HepG2 (cell line): ENCODE measurements around the gene RAD51D. TPM values are rescaled to one million over a fixed set of nuclear protein-coding genes. Genes with fewer than 3 reads are reported as not detected.
A peak's percentile ranks its signal among the peaks of the same experiment; 100 is the strongest.

Experiments
- ARNTL ChIP-seq: sonication (generic); formaldehyde crosslinking; IDR thresholded peaks from 2 replicates; pipeline ENCODE4 v1.4.0; 2020; ENCODE audit warnings: mild to moderate bottlenecking, missing genetic modification reagents
- FOXP1 ChIP-seq, 2 experiments: fragments of 450-650 bp in 1 of 2; IDR thresholded peaks; 2 replicates each; pipeline ENCODE4 v1.6.1; 2017 to 2018; ENCODE audit warnings: antibody characterized with exemption in 1 of 2
- GATAD2A ChIP-seq: IDR thresholded peaks from 2 replicates; pipeline ENCODE4 v1.6.1; 2016
- HINFP ChIP-seq: sonication (generic); formaldehyde crosslinking; IDR thresholded peaks from 2 replicates; pipeline ENCODE4 v1.4.0; 2020; ENCODE audit warnings: low read depth, mild to moderate bottlenecking, missing genetic modification reagents
- HNF4G ChIP-seq, 2 experiments: sonication (generic) in 1 of 2; formaldehyde crosslinking in 1 of 2; IDR thresholded peaks; 2 replicates each; pipeline versions ENCODE4 v1.4.0 to v1.6.1; 2011 to 2020; ENCODE audit warnings: borderline replicate concordance in 2 of 2, low read depth in 2 of 2, mild to moderate bottlenecking in 2 of 2, low read length in 1 of 2, missing genetic modification reagents in 1 of 2, moderate library complexity in 1 of 2
- KDM6A ChIP-seq: IDR thresholded peaks from 2 replicates; pipeline ENCODE4 v1.6.1; 2016; ENCODE audit warnings: low read depth
- MTA3 ChIP-seq: sonication (generic); formaldehyde crosslinking; IDR thresholded peaks from 2 replicates; pipeline ENCODE4 v1.4.0; 2020; ENCODE audit warnings: missing genetic modification reagents
- PRDM15 ChIP-seq: sonication (generic); formaldehyde crosslinking; IDR thresholded peaks from 2 replicates; pipeline ENCODE4 v1.4.0; 2020; ENCODE audit warnings: missing genetic modification reagents
- ZNF331 ChIP-seq: sonication (generic); formaldehyde crosslinking; IDR thresholded peaks from 2 replicates; pipeline ENCODE4 v1.4.0; 2020; ENCODE audit warnings: missing genetic modification reagents
- ZSCAN29 ChIP-seq: sonication (generic); formaldehyde crosslinking; conservative IDR thresholded peaks from 2 replicates; pipeline ENCODE4 v1.4.0; 2020; ENCODE audit warnings: mild to moderate bottlenecking, missing genetic modification reagents
- polyA plus RNA-seq, 8 experiments: library from polyadenylated mRNA; depleted of rRNA in 3 of 8; stranded (reverse) in 7 of 8; unstranded in 1 of 8; fragments of >200 nt; fragmentation: Illumina TruSeq in 4 of 8; extraction: Trizol in 4 of 8; gene quantifications; 2 replicates each; pipeline versions ENCODE4 v1.2.1 to v1.2.3, GENCODE V29; 2011 to 2016; ENCODE audit warnings: low read depth in 4 of 8, missing spikeins in 1 of 8, mixed read lengths in 1 of 8; ENCODE audit not compliant: insufficient read depth in 1 of 8
- total RNA-seq, 5 experiments: library from RNA; depleted of rRNA; stranded (reverse); fragments of >200 nt; fragmentation: Illumina TruSeq; extraction: Trizol; gene quantifications; 2 replicates each; pipeline ENCODE4 v1.2.3, GENCODE V29; 2016; ENCODE audit warnings: low read depth in 1 of 5
- TF ChIP-seq, protein P1 (sequence below): sonication (generic); formaldehyde crosslinking; IDR thresholded peaks from 2 replicates; pipeline ENCODE4 v1.4.0; 2020; ENCODE audit warnings: missing genetic modification reagents
- TF ChIP-seq, protein P2 (sequence below): sonication (generic); formaldehyde crosslinking; conservative IDR thresholded peaks from 2 replicates; pipeline ENCODE4 v1.4.0; 2020; ENCODE audit warnings: mild to moderate bottlenecking, missing genetic modification reagents, moderate library complexity

The RAD51D gene
- total and polyA plus RNA-seq, 2 of the 13 experiments (the other 11 are each of a cell fraction or from before 2014, with no cell fraction given): 6.7 to 13.1 TPM

- TF ChIP-seq FOXP1 (IDR thresholded peaks at IDR 0.05) (no peak), FOXP1 (CRISPR knock-in tag; IDR thresholded peaks at IDR 0.05) (0 out of 2 replicates have a peak, but pooled peaks have one; percentile 15), ZSCAN29 (CRISPR knock-in tag) (no peak; the same call in 1 of the 2 replicates), GATAD2A (peak; percentile 61), MTA3 (no peak), PRDM15 (CRISPR knock-in tag) (no peak), KDM6A (CRISPR knock-in tag) (peak; percentile 60; the same call in 1 of the 2 replicates), ZNF331 (CRISPR knock-in tag) (0 out of 2 replicates have a peak, but pooled peaks have one; percentile 19), HNF4G (IDR thresholded peaks at IDR 0.05; ENCODE audit: borderline replicate concordance, low read depth, low read length) (peak; percentile 38; the same call in 1 of the 2 replicates), HNF4G (CRISPR knock-in tag; IDR thresholded peaks at IDR 0.05; ENCODE audit: borderline replicate concordance, low read depth) (no peak), ARNTL (CRISPR knock-in tag) (no peak), HINFP (no peak)
- TF ChIP-seq, protein P1, sequence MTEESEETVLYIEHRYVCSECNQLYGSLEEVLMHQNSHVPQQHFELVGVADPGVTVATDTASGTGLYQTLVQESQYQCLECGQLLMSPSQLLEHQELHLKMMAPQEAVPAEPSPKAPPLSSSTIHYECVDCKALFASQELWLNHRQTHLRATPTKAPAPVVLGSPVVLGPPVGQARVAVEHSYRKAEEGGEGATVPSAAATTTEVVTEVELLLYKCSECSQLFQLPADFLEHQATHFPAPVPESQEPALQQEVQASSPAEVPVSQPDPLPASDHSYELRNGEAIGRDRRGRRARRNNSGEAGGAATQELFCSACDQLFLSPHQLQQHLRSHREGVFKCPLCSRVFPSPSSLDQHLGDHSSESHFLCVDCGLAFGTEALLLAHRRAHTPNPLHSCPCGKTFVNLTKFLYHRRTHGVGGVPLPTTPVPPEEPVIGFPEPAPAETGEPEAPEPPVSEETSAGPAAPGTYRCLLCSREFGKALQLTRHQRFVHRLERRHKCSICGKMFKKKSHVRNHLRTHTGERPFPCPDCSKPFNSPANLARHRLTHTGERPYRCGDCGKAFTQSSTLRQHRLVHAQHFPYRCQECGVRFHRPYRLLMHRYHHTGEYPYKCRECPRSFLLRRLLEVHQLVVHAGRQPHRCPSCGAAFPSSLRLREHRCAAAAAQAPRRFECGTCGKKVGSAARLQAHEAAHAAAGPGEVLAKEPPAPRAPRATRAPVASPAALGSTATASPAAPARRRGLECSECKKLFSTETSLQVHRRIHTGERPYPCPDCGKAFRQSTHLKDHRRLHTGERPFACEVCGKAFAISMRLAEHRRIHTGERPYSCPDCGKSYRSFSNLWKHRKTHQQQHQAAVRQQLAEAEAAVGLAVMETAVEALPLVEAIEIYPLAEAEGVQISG (CRISPR knock-in tag): no peak
- TF ChIP-seq, protein P2, sequence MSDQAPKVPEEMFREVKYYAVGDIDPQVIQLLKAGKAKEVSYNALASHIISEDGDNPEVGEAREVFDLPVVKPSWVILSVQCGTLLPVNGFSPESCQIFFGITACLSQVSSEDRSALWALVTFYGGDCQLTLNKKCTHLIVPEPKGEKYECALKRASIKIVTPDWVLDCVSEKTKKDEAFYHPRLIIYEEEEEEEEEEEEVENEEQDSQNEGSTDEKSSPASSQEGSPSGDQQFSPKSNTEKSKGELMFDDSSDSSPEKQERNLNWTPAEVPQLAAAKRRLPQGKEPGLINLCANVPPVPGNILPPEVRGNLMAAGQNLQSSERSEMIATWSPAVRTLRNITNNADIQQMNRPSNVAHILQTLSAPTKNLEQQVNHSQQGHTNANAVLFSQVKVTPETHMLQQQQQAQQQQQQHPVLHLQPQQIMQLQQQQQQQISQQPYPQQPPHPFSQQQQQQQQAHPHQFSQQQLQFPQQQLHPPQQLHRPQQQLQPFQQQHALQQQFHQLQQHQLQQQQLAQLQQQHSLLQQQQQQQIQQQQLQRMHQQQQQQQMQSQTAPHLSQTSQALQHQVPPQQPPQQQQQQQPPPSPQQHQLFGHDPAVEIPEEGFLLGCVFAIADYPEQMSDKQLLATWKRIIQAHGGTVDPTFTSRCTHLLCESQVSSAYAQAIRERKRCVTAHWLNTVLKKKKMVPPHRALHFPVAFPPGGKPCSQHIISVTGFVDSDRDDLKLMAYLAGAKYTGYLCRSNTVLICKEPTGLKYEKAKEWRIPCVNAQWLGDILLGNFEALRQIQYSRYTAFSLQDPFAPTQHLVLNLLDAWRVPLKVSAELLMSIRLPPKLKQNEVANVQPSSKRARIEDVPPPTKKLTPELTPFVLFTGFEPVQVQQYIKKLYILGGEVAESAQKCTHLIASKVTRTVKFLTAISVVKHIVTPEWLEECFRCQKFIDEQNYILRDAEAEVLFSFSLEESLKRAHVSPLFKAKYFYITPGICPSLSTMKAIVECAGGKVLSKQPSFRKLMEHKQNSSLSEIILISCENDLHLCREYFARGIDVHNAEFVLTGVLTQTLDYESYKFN (CRISPR knock-in tag): peak; percentile 82; the same call in 1 of the 2 replicates
Observed at GRCh38 chr17:35074711-35075707, 44.7 kb downstream of the RAD51D start (continued).
